Aorta (tissue), 5 donors: ENCODE measurements around the gene MPRIP. TPM values are rescaled to one million over a fixed set of nuclear protein-coding genes. Genes with fewer than 3 reads are reported as not detected.
"Not testable (repeated sequence)": the region's sequence is repeated elsewhere in the genome, so short reads cannot be mapped to it uniquely, and the experiment has no call there.

Experiments used
- ATAC-seq: fragments of 200-7000 bp; cut with Tn5 transposase; one replicate; pipeline ENCODE4 v1.9.1; 2022; ENCODE audit warnings: moderate library complexity; ENCODE audit not compliant: low FRiP score
- DNase-seq, 2 donors: peaks; one replicate each; pipeline ENCODE4 v3.0.0-alpha.2; 2020
- H3K27ac ChIP-seq, 2 donors: one replicate each; pipeline ENCODE4 v1.5.1; 2013; ENCODE audit warnings: low read length in 2 of 2, mild to moderate bottlenecking in 2 of 2, moderate library complexity in 2 of 2, control low read depth in 1 of 2, inconsistent platforms in 1 of 2, low read depth in 1 of 2
- H3K27me3 ChIP-seq, 2 donors: one replicate each; pipeline ENCODE4 v1.6.1; 2013; ENCODE audit warnings: control low read depth in 1 of 2, low read length in 1 of 2, mild to moderate bottlenecking in 1 of 2, moderate library complexity in 1 of 2; ENCODE audit not compliant: insufficient read depth in 2 of 2, control insufficient read depth in 1 of 2
- H3K36me3 ChIP-seq, 2 donors: one replicate each; pipeline ENCODE4 v1.6.1; 2013; ENCODE audit warnings: control low read depth in 1 of 2, low read length in 1 of 2, mild to moderate bottlenecking in 1 of 2; ENCODE audit not compliant: insufficient read depth in 2 of 2, control insufficient read depth in 1 of 2
- H3K4me1 ChIP-seq, 2 donors: one replicate each; pipeline ENCODE4 v1.6.1; 2013; ENCODE audit warnings: low read length in 2 of 2, control low read depth in 1 of 2, mild to moderate bottlenecking in 1 of 2, moderate library complexity in 1 of 2; ENCODE audit not compliant: insufficient read depth in 2 of 2, control insufficient read depth in 1 of 2
- H3K4me3 ChIP-seq, 2 donors: one replicate each; pipeline ENCODE4 v1.5.1; 2013; ENCODE audit warnings: low read length in 2 of 2, control low read depth in 1 of 2, mild to moderate bottlenecking in 1 of 2
- H3K9me3 ChIP-seq: one replicate; pipeline ENCODE4 v1.6.1; 2013; ENCODE audit warnings: mild to moderate bottlenecking, low read length; ENCODE audit not compliant: control insufficient read depth
- WGBS, 2 donors: extraction: QIAGEN DNeasy Blood & Tissue Kit; methylation state at CpG; one replicate each; pipeline ENCODE4 v1.1.7; 2013; 5-methylcytosine and 5-hydroxymethylcytosine counted together
- intact Hi-C, 2 donors: fragments of 100-400 bp; cut with DNase I; formaldehyde crosslinking; loops; one replicate each; pipeline versions ENCODE4 v1.14.2 to v1.15.0; 2022
- polyA plus RNA-seq, 2 donors: library from polyadenylated mRNA; stranded (reverse); fragments of 200-250 nt; gene quantifications; one replicate each; pipeline ENCODE4 v1.2.3, GENCODE V29; 2013
- total RNA-seq, 2 donors: library from RNA; stranded (reverse); fragmentation: NEBNext Ultra II Directional; extraction: Animal tissue kit (Norgen Biotek cat#: 25700); gene quantifications; one replicate each; pipeline ENCODE4 v1.2.1, GENCODE V29; 2021
- donor health status: healthy with polysubstance abuse.
- donor health status: Bipolar disorder and iron deficiency.
- donor health status: DM: no; HTN: no; CAD: no.
- donor health status: DM: no; HTN: no; CAD: no.
- donor health status: DM: yes; HTN: yes; CAD: no.

The MPRIP gene
- total and polyA plus RNA-seq, 4 donors, result 97.8 to 519 (median 301) TPM

DNA sequence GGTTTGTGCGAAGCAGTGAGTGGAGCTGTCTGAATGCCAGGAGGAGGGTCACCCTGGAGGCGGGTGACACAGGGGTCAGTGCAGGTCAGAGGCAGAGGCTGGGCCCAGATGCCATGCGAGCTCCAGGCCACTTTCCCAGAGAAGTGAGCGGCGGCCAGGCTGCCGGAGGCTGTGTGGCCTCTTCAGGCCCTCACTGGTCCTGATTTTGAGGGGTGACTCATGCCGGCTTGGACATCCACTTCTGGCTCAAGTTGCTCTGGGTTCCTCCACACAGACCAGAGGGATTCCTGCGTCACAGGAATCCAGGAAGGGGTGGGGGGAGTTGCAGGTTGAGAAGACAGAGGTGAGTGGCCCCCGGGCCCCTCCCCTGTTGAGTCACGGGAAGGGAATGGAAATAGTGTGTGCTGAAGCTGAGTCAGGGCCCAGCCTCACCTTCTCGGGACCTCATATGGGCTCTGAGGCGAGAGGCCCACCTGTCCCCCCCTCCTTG, 31.7 kb upstream of the MPRIP start:
- H3K27me3 ChIP-seq, intact Hi-C loops, H3K36me3 ChIP-seq, H3K4me1 ChIP-seq, H3K4me3 ChIP-seq, H3K9me3 ChIP-seq, H3K27ac ChIP-seq: not testable (repeated sequence)
- DNase-seq, result peak in 1 of 2 donors; percentile 82
- 19 to 33% methylated on average over 4 to 5 of the region's 12 CpGs for WGBS, 2 donors
- peak; percentile 88 for ATAC-seq

DNA sequence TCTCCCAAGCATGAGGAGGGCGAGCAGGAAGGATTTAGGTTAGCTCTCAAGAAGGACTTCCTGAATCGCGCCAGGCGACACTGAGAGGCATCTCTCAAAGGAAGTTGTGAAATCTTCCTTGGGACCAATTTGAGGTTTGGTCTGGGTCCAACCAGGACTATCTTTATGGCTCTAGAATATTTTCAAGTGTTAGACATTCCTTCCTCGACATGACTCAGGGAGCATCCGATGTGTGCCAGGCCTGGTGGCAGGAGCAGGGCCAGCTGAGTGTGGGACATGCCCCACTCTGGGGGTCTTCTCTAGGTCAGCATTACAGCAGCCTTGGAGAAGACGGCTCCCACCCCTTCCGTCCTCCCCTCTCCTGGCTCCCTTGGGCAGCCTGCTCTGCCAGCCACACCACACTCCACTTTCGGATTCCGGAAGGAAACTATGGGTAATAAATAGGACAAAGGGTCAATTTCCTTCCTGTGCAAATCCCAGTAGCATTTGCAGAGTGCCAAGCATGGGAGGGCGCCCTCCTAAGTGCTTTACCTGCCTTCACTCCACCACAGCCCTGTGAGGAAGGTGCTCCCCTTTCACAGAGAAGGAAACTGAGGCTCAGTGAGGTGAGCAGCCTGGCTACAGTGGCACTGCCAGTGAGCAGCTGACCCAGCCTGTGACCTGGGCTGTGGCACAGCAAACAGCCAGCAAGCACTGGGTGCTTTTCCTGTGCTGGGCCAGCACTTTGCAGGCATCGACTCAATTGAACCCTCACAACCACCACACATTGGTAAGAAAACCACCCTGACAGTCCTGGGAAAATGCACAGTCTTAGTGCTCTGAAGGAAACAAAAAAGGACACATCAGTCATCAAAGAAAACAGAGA, 31.0 kb upstream of the MPRIP start:
- H3K9me3 ChIP-seq, intact Hi-C loops, H3K4me3 ChIP-seq, H3K27me3 ChIP-seq, H3K36me3 ChIP-seq, H3K27ac ChIP-seq, H3K4me1 ChIP-seq: not testable (repeated sequence)
- 52 to 59% methylated on average over 5 to 6 of the region's 12 CpGs for WGBS, 2 donors
- ATAC-seq (peak; percentile 84), DNase-seq (peak in 1 of 2 donors; percentile 83)

DNA sequence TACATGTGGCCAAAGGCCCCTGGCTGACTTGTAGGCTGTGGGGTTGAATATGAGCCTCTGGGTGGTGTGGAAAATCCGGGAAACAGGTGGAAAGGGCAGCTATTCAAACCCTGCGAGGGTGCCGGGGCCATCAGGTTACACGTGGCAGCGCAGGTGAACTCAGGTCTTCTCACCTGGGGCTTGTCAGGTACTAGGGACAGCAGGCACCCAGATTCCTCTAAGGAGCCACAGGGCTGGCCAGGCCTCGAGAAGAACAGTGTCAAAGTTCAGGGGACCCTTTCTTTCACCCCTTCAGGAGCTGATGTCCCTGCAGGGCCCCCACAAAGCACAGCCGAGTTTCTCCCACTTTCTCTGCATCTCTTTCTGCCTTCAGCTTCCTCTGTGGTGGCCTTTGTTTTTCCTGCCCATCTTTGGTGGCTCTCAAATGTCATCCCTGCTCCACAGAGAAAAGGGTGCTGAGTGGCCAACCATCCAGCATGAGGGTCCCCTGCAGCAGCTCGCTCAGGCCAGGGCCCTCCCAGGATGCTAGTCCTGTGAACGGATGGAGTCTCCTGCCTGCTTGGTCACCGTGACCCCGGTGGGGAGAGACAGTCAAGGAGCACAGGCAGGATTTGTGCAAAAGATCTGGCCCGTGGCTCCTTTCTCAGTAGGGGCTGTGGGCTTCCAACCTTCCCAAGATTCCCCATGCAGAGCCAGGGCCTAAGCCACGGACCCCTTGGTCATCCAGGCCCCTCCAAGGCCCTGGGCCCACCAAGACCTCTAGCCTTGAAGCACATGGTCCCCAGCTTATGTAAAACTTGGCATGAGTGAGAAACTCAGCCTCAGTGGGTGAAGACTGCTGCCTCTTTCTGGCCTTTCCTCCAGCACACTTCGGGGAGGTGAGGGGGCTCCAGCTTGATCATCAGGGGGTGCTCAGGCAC, 28.2 kb upstream of the MPRIP start:
- intact Hi-C loops, H3K36me3 ChIP-seq, H3K4me1 ChIP-seq, H3K4me3 ChIP-seq, H3K27me3 ChIP-seq, ATAC-seq, H3K9me3 ChIP-seq, H3K27ac ChIP-seq: not testable (repeated sequence)
- WGBS, 2 donors, result 95% methylated on average over 13 to 14 of the region's 14 CpGs
- DNase-seq, result peak in 1 of 2 donors; percentile 54

DNA sequence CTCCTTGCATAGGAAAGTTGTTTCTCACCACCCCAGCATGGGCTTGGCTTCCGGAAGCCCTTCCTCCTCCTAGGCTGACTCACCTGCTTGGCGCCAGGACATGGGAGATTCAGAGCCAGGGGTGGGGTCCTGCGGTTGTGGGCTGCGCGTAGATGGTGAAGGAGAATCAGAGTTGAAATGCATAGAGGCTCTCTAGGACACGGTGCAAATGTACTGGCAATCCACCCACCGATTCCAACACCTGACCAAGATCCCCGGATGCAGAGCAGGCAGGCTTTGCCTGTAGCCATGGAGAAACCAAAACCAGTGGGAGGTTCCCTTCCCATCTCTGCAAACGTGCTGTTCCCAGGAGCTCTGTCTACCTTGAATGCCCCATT, 27.5 kb upstream of the MPRIP start:
- 89 to 90% methylated on average over 9 of the region's 9 CpGs for WGBS, 2 donors
- H3K36me3 ChIP-seq, H3K9me3 ChIP-seq, intact Hi-C loops, H3K4me3 ChIP-seq, H3K27me3 ChIP-seq, H3K4me1 ChIP-seq, H3K27ac ChIP-seq, ATAC-seq: not testable (repeated sequence)
- peak in 1 of 2 donors; percentile 45 for DNase-seq

DNA sequence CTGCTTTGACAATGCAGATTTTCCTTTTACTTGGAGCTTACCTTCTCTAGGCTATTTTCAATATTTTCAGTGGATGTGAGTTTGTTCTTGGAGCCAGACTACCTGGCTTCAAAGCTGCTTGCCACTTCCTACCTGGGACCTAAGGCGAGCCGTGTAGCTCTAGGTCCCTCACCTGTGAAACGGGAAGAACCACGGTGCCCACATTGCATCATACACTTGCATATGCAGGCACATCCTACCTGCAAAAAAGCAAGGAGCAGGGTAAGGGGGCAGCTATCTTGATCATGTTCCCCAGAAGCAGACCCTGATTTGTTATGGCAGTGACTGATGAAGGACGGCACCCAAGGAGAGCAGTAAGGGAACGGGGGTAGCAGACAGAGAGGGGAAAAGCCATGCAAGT, 27.0 kb upstream of the MPRIP start:
- no peaks in the 10 kb centered on the region for H3K9me3 ChIP-seq
- no peak overlapping the region for H3K4me3 ChIP-seq
- no peaks in the 10 kb centered on the region for H3K4me1 ChIP-seq
- H3K27me3 ChIP-seq, result no peaks in the 10 kb centered on the region
- H3K36me3 ChIP-seq, result no peaks in the 10 kb centered on the region
- ATAC-seq, result no peak
- peak in 1 of 2 donors; percentile 26 for DNase-seq
- no peak overlapping the region for H3K27ac ChIP-seq
- WGBS, 2 donors, result 94 to 98% methylated on average over 6 of the region's 6 CpGs
- intact Hi-C loops, result no loop called here

DNA sequence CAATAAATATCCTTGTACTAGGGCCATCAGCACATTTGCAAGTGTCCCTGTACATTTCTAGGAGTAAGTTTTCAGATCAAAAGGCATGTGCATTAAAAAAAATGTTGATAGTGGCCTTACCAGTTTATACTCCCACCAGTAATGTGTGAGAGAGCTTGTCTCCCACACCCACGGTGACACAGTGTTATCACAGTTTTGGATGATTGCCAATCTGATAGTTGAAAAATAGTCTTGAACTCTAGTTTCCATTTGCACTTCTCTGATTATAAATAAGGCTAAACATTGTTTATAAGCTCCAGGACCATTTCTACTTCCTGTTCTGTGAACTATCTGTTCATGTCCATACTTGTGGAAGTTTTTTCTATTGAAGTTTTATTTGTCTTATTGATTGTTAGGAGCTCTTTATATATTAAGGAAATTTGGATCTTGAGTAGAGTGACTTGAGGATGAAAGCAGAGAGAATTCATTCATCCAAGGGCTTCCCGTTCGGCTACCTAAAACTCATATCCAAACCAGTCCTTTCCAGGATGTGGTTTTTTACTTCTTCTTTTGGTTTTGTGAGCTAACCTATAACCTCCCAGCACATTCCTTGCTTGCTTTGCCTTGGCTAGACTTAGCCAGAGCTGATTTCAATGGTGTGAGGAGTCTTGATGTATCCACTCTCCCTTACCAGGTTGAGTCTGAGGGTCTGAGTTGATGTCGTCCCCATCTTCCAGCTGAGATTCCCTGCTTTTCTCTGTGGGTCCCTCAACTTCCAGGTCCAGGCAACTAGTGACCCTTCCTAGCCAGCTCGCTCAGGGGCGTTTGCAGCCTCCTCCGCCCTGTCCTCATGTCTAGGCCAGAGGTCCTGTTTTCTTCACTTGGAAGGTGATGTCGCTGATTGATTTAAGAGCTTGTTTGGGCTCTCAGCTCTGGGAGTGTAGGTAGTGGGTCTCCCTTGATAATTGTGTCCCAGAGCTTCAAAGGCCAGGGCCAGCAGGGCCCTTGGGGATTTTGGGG, 25.8 kb upstream of the MPRIP start:
- intact Hi-C loops, ATAC-seq, H3K27me3 ChIP-seq, H3K4me1 ChIP-seq, H3K9me3 ChIP-seq, H3K27ac ChIP-seq, H3K36me3 ChIP-seq, H3K4me3 ChIP-seq, DNase-seq: not testable (repeated sequence)
- 84 to 85% methylated on average over 8 of the region's 8 CpGs for WGBS, 2 donors

DNA sequence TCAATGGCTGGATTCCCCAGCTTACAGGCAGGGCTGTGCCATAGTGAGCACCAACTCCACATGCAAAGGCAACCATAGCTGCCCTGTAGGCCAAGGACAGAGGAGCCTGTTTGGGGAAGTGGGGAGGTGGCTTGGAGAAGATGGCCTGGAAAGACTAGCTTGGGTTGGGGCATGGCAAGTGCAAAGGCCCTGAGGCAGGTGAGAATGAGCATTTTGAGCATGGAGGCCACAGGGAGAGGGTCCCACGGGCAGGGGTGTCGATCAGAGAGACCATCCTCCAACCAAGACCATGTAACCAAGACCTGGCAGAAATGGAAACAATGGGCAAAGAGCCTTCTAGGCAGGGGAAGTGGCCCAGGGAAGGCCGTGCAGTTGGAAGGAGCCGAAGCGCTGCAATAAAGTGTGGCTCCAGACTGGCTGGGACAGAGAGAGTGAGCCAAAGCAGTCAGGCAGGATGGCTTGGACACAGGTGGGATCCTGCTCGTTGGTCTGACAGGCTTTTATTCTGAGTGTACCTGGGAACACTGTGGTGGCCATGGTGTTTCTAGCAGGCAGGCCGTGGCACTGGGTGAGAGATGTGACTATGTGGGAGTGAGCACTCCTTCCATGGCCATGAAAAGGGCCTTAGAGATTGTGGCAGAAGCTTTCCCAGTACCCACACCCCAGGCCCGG, 24.8 kb upstream of the MPRIP start:
- intact Hi-C loops, result no loop called here
- no peaks in the 10 kb centered on the region for H3K27me3 ChIP-seq
- no peaks in the 10 kb centered on the region for H3K36me3 ChIP-seq
- no peak overlapping the region for H3K27ac ChIP-seq
- 96 to 97% methylated on average over 8 of the region's 8 CpGs for WGBS, 2 donors
- no peaks in the 10 kb centered on the region for H3K4me1 ChIP-seq
- H3K9me3 ChIP-seq, result no peaks in the 10 kb centered on the region
- DNase-seq, result no peak
- ATAC-seq, result no peak
- no peak overlapping the region for H3K4me3 ChIP-seq
